ENCODE measurements around the gene GAL3ST3. TPM values are rescaled to one million over a fixed set of nuclear protein-coding genes. Genes with fewer than 3 reads are reported as not detected.

The GAL3ST3 gene
- total and polyA plus RNA-seq, 2 of the 8 experiments (the other 6 are each of a cell fraction or from before 2014, with no cell fraction given), result 21.1 to 21.4 TPM

- Histone ChIP-seq H2BK5ac (ENCODE audit: low read depth, low read length) (peak overlapping the region; percentile 85), H2AFZ (ENCODE audit: low read length) (no peak overlapping the region), H3K23ac (ENCODE audit: insufficient read length) (no peak overlapping the region), H3K4me1 (replicated peaks in 1 of 4; ENCODE audit: control insufficient read depth in 3 of 4, insufficient read depth in 4 of 4, low read length in 3 of 4) (peaks cover 5 to 13% (median 8%) of the 10 kb centered on the region in 4 experiments; a peak in 6 of 7 replicates), H3K9ac (replicated peaks in 1 of 4; ENCODE audit: extremely low read depth in 1 of 4, low read depth in 3 of 4, low read length in 3 of 4) (no peak overlapping the region; a peak in 2 of 7 replicates), H3K4me3 (ENCODE audit: extremely low read depth in 1 of 4, insufficient read depth in 2 of 4, low read depth in 3 of 4, low read length in 4 of 4) (peak overlapping the region; percentile 43 to 90 (median 63)), H3K23me2 (ENCODE audit: low read depth, low read length) (no peaks in the 10 kb centered on the region; the same call in 1 of the 2 replicates), H2BK12ac (ENCODE audit: low read depth, low read length) (no peak overlapping the region), H3K18ac (ENCODE audit: extremely low read depth, low read length) (no peak overlapping the region; the same call in 1 of the 2 replicates), H3K4me2 (ENCODE audit: insufficient read depth in 1 of 2, low read depth in 2 of 2, low read length in 2 of 2) (peak overlapping the region; percentile 75 to 85), H3K9me3 (ENCODE audit: insufficient read depth in 2 of 2, low read depth in 1 of 2, low read length in 1 of 2) (no peaks in the 10 kb centered on the region), H4K91ac (replicated peaks; ENCODE audit: insufficient read length, low read length) (no peak overlapping the region), H2BK120ac (replicated peaks; ENCODE audit: low read depth, low read length) (no peak overlapping the region), H3K14ac (ENCODE audit: insufficient read length) (no peak overlapping the region), H4K8ac (ENCODE audit: extremely low read depth, insufficient read depth, low read length) (peak overlapping the region; percentile 62), H3K79me1 (ENCODE audit: low read depth, low read length) (no peaks in the 10 kb centered on the region; the same call in 1 of the 2 replicates), H2AK5ac (ENCODE audit: low read depth, low read length) (peak overlapping the region; percentile 61; the same call in 1 of the 2 replicates), H3K27me3 (replicated peaks in 1 of 4; ENCODE audit: control insufficient read depth in 3 of 4, extremely low read depth in 1 of 4, insufficient read depth in 3 of 4, low read length in 3 of 4) (no peaks in the 10 kb centered on the region), H3K56ac (replicated peaks; ENCODE audit: insufficient read length, low read depth, low read length) (peak overlapping the region; percentile 48), H3K27ac (ENCODE audit: low read depth, low read length) (peak overlapping the region; percentile 46), H4K20me1 (replicated peaks in 1 of 2; ENCODE audit: control insufficient read depth in 1 of 2, insufficient read depth in 2 of 2, low read length in 2 of 2) (peaks cover 2 to 17% of the 10 kb centered on the region in 2 experiments), H2BK20ac (ENCODE audit: low read length) (peak overlapping the region; percentile 61; the same call in 1 of the 2 replicates), H4K5ac (ENCODE audit: insufficient read length, low read depth, low read length) (peak overlapping the region; percentile 18), H3K36me3 (ENCODE audit: control insufficient read depth in 2 of 4, insufficient read depth in 4 of 4, low read length in 3 of 4) (peaks cover 10 to 43% (median 33%) of the 10 kb centered on the region in 4 experiments), H3K4ac (replicated peaks; ENCODE audit: insufficient read length, low read depth, low read length) (peak overlapping the region; percentile 35), H3K79me2 (ENCODE audit: control insufficient read depth in 1 of 2, insufficient read depth in 2 of 2, low read length in 2 of 2) (peaks cover 0 to 13% of the 10 kb centered on the region in 2 experiments; a peak in 2 of 4 replicates), H2BK15ac (ENCODE audit: low read length) (no peak overlapping the region)
- POLR2A ChIA-PET (ENCODE audit: partially characterized antibody), result interaction anchor here (0.8 to 9.7 kb wide), 10 partner anchors 14 to 242 kb away, joined by 3 to 150 read pairs (median 4); partner anchors contain the start of genes GAL3ST3, RAB1B and SF3B2
- peak in 1 of 2 experiments; percentile 48 for DNase-seq (ENCODE audit: low read depth in 1 of 2, low spot score in 2 of 2)
- CTCF ChIA-PET (ENCODE audit: partially characterized antibody), result interaction anchor here (0.6 to 8.8 kb wide), 31 partner anchors 8 to 220 kb away, joined by 3 to 144 read pairs (median 4); partner anchors contain the start of genes BANF1, CCDC85B, CST6 and EIF1AD
- 77% methylated on average over 14 of the region's 14 CpGs; no CpG with 5 or more reads in 1 of the 2 experiments for WGBS, 2 experiments (ENCODE audit: extremely low coverage in 1 of 2, insufficient coverage in 1 of 2, insufficient read length in 1 of 2, insufficient replicate concordance in 2 of 2, low coverage in 1 of 2, low lambda C conversion rate in 2 of 2, missing lambda C conversion rate in 1 of 2)
- FAIRE-seq, result no peak
- TF ChIP-seq ASH2L (IDR thresholded peaks at IDR 0.05; ENCODE audit: low read length), result no peak
- TF ChIP-seq BACH1 (IDR thresholded peaks at IDR 0.05; ENCODE audit: low read length), result 0 out of 2 replicates have a peak, but pooled peaks have one; percentile 7
- TF ChIP-seq POLR2A (IDR thresholded peaks at IDR 0.05; ENCODE audit: control extremely low read depth in 1 of 2, low read depth in 2 of 2, low read length in 2 of 2), result no peak; a peak in 1 of 3 replicates
- TF ChIP-seq CTCF (IDR thresholded peaks at IDR 0.05; ENCODE audit: control extremely low read depth in 1 of 3, insufficient read depth in 1 of 3, low read depth in 1 of 3, low read length in 3 of 3), result peak; percentile 21 to 39 (median 38); a peak in 3 of 4 replicates
- TF ChIP-seq MAFK (IDR thresholded peaks at IDR 0.05; ENCODE audit: low read depth, low read length), result no peak
- peak; percentile 40 for TF ChIP-seq EZH2 (IDR thresholded peaks at IDR 0.05; ENCODE audit: low read depth, low read length, severe bottlenecking)
- TF ChIP-seq TAF1 (IDR thresholded peaks at IDR 0.05; ENCODE audit: low read depth, low read length), result peak; percentile 46; the same call in 1 of the 2 replicates
- no peak for TF ChIP-seq HDAC6 (IDR thresholded peaks at IDR 0.05; ENCODE audit: low read depth, low read length)
Observed at GRCh38 chr11:66068923-66069714, 20.2 kb upstream of the GAL3ST3 start.

Measured in H1 (cell line).